Hematopoietic multipotent progenitor cell treated with erythropoietin and hydrocortisone succinate and interleukin-3 and kit ligand, for 8 days (in vitro differentiated cells): Measurements from ENCODE around the gene GJB3.
A peak's percentile ranks its signal among the peaks of the same experiment; 100 is the strongest.
"Not testable (repeated sequence)": the region's sequence is repeated elsewhere in the genome, so short reads cannot be mapped to it uniquely, and the experiment has no call there.

Source experiments
- DNase-seq: peaks from one replicate; pipeline ENCODE4 v3.0.0-alpha.2; 2015

The GJB3 gene

GRCh38 chr1:34781071-34781843 is at the start of gene GJB3:
GJB3 (plus strand) TSS chr1:34781214; CDS start chr1:34784763, 3,549 bp downstream.
- no peak for DNase-seq

DNA sequence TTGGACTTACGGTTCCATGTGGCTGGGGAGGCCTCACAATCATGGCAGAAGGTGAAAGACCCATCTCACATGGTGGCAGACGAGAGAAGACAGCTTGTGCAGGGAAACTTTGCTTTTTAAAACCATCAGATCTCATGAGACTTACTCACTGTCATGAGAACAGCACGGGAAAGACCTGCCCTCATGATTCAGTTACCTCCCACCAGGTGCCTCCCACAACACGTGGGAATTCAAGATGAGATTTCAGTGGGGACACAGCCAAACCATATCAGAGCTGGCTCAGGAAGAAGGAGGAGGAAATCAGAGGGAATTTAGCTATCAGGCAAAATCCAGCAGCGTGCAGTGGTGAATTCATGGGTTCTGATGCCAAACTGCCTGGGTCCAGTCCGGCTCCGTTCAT is 48.2 kb upstream of the GJB3 start:
- not testable (repeated sequence) for DNase-seq

DNA sequence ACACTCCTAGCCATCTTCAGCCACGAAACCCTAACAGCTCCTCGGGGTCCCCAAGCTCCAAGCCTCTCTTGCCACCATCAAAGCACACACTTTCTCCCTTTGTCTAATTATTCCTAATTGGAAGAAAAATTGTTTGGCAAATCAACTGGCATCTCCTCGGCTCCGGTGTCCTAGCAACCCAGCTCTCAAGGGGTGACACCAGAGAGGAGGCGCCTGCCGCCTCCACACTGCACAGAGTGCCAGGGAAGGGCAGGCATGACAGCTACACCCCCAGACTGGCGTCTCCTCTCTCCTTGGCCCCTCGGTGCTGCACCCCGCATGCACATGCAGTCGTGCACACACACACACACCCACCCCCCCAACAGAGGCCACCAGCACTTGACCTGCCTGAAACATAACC is 44.3 kb upstream of the GJB3 start:
- no peak for DNase-seq

- DNase-seq = not testable (repeated sequence)
Measured at GRCh38 chr1:34737236-34737635, 43.8 kb upstream of the GJB3 start.

GRCh38 chr1:34739613-34740012 is 41.4 kb upstream of the GJB3 start:
- DNase-seq = no peak

DNA sequence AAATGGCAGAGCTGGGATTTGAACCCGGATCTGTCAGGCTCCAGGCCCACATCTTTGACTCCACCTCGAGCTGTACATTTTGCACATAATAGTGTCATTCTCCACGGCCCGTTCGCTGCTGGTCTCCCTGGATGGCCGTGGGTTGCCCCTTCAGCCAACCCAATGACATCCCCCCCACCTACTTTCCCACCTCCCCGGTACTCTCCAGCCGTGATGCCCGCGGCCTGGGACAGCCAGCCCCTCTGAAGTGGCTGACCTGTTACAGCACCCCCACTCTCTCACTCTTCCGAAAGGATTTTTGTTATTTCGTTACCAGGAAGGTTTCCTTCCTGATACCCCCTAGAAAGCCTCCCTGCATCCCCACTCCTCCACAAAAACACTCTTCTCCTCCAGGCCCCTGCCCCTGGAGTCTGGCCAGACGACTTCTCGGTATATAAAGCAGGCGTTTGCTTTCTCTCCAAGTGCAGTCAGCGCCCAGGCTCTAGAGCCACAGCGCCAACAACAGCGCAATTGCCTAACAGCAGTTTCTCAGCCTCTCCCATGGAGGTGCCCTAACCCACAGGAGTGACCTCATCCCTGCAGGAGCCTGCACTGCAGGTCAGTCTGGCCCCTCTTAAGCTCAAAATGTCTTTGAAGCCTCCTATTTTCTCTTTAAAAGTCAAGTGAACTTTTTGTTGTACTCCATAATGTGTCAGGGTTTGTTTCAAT is 40.7 kb upstream of the GJB3 start:
- DNase-seq = no peak

DNA sequence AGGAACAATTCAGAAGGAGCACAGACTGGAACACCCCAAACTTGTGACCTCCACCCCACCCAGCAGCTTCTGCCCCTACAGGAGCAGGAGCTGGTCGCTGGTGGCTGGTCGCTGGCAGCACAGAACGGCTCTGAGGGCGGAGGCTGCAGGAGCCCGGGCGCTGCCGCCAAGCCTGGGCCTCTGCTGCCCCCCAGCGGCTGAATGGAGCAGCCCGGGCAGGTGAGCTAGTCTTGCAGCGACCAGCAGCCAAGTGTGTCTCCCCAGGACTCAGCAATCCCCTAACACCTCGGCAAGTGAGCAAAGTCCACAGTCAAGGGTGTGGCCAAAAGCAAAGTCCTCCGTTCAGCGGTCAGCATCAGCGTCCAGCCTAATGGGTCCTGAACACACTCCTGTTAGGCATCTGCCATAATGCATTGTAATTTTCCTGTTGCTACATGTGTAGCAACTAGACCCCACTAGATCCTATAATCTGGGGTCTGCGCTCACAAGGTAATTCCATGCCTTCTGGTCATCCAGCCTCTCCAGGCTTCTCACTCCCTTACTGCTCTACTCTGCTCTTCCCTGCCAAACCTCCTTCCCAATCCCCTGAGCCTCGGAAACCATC is 38.2 kb upstream of the GJB3 start:
- DNase-seq = peak; percentile 65

DNA sequence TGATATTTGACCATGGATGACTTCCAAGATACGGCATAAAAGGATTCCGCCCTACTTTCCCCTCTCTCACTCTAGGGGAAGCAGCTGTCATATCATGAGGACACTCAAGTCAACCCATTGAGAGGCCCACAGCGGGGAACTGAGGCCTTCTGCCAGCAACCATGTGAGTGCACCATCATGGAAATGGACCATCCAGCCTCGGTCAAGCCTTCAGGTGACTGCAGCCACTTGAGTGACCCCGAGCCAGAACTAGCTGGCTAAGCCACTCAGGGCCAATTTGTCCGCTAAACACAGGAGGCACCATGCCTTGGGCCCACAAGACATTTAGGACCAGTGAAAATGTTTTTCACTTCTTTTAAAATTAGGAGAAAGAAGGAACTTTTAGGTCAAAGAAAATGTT is 37.2 kb upstream of the GJB3 start:
- DNase-seq = no peak

DNA sequence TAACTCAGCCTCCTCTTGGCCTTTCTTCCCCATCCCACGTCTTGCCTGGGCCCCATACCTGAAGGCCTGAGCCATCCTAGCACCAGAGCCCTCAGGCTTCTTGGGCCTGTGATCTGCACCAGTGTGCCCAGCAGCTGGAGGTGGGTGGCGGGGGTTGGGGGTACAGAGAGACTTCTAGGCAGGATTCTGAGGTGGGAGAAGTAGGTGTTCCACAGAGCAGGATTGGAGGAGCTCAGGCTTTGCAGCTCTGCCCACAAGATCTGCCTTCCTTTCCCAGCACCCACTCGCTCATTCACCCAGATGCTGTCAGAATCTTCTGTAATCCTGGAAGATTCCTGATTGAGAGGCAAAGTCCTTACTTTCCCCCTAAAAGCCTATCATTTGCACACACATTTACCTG is 36.2 kb upstream of the GJB3 start:
- no peak for DNase-seq

DNA sequence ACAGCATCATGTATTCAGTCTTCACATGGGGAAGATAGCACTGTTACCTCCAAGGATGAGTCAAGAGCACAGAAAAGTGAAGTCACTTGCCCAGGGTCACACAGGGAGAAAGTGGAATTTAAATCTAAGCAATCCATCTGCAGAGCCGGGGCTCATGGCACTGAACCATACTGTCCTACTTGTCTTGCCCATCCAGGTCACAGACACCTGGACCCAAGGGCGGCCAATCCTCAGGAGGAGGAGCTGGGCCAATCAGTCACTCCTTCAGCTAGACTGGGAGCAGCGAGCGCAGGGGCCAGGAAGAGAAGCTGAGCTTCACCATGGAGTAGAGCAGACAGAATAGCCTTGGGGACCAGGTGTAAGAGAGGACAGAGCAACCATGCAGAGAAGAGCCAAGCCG is 35.3 kb upstream of the GJB3 start:
- no peak for DNase-seq

DNA sequence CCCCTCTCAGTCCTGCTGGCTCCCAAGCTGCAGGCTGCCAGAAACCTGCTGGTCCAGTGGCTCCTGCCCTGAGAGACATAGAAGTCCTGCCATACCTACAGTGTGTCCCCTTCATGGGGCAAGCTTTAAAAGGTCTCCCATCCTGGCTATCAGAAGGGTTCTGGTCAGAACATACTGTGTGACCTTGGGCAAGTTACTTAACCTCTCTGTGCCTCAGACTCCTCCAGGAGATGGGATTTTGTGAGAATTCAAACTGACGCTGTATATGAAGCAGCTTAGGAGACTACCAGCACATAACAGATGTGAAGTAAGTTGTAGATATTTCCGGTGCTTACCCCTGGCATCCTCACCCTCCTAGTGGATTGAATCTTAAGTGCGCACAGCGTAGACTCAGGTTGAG is 34.9 kb upstream of the GJB3 start:
- no peak for DNase-seq

DNA sequence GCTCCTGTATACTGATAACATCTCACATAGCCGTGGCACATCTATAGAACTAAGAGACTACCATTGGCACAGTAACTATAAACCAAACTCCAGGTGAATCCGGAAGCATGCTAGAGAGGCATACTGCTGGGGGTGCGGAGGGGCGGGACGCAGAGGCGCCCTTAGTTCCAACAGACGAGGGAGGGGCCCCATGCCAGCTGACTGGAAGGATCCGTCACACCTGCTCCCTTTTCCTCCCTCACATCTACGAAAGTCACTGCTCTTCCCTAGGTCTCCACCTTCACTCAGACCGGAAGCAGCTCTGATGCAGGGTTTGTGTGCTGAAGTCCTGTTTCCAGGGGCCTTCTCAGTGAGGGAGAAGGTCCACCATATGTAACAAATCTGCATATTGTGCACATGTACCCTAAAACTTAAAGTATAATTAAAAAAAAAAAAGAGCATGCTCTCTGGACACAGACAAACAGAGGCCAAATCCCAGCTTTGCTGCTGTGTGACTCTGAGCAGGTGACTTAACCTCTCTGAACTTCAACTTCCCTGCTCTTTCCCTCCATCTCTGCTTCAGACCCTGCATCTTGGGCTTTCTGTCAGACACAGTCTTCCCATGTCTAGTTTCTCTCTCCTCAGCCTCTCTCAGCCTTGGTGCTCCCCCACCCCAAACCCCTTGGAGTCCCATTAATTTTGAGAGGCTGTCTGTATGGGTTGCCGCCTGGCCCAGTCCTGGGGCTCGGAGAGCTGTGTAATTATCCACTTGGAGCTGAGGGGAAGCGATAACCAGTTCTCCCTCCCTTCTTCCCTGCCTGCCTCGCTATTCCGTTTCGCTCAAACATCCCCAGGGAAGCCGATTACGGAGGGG is 34.0 kb upstream of the GJB3 start:
- DNase-seq = no peak

- no peak for DNase-seq
Measured at GRCh38 chr1:34747638-34747941, 33.4 kb upstream of the GJB3 start.

DNA sequence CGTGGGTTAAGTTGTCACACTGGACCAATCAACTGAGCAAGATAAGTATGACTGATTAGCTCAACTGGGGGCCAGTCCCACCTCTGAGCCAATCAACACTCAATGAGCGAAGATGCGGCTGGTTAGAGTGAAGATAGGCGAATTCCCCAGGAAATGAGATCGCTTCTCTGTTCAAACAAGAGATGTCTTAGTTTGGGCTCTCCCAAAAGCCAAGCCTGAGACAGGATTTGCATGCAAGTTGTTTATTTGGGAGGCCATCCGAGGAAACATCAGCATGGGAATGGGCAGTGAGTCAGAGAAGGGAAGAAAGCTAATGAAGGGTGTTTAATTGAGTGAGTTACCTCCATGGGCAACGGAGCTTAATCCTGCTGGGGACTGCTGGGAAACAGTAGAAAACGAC is 31.0 kb upstream of the GJB3 start:
- no peak for DNase-seq

DNA sequence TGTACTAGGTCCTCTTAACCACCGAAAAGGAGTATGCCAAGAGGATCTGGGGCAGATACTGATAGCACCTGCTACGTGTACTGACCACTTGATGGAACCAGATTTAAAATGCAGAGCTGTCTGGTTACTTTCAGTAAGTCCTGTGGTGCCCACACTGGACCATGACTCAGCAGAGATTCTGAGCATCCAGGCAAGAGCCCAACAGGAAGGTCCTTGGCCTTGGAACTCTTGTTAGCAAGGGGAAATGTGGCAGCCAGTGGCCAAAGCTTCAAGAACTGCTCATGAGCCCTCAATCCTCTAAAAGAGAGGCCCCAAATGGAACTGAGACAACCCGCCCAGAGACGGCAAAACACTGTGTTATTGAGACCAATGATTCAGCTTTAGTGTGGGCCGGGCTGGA is 30.4 kb upstream of the GJB3 start:
- no peak for DNase-seq

DNA sequence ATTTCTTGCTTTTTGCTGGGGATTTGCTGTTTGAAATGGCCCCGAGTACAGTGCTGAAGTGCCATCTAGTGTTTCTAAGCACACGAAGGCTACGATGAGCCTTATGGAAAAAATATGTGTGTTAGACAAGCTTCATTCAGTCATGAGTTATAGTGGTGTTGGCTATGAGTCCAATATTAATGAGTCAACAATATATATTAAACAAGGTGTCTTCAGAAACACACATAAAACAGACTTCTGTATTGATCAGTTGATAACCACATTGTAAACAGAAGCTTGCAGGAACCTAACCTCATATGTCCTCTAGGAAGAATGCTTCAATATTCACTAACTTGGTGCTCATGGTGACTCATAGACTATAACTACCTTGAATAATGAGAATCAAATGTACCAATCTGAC is 27.9 kb upstream of the GJB3 start:
- no peak for DNase-seq

DNA sequence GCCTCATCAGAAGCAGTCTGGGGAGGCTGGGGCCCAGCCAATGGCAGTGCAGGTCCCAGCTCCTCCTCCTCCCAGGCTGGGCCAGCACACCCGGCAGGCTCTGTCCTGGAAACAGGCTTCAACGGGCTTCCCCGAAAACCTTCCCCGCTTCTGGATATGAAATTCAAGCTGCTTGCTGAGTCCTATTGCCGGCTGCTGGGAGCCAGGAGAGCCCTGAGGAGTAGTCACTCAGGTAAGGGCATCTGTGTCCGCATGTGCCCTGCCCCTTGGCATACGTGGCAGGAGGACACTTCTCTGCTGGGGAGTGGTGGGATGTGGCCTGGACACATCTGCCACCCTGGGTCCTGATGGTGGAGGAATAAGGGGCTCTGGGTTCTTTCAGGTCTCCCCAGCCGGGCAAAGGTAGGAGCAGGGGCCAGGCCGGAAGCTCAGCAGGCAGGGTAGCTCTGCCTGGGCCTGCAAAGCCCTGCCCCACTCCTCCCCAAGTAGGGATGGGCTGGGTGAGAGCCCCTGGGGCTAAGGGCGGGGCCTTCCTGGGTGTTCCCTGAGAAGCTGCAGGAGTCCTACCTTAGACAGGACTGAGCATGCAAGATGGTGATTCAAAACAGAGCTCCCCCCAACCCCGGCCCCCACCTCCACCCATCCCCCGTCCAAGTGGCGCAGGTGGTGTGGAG is 25.9 kb upstream of the GJB3 start, which contains the start of gene GJB5:
Gene GJB5 (plus strand): TSS at position 84 of the 674 bp plus-strand sequence. CDS start 2,284 bp downstream, outside the sequence.
- DNase-seq = no peak

GRCh38 chr1:34755961-34756360 is 25.1 kb upstream of the GJB3 start:
- no peak for DNase-seq

GRCh38 chr1:34757386-34757785 is 23.6 kb upstream of the GJB3 start:
- no peak for DNase-seq

GRCh38 chr1:34758751-34759150 is 22.3 kb upstream of the GJB3 start:
- DNase-seq = no peak

GRCh38 chr1:34759503-34760357 is 21.3 kb upstream of the GJB3 start, which contains the start of gene GJB4:
GJB4 (plus strand) TSS chr1:34759740; CDS start chr1:34761255, 1,515 bp downstream.
- no peak for DNase-seq
